Mesendoderm (in vitro differentiated cells): ENCODE results near the gene PLCXD1.
"Not testable (repeated sequence)": the region's sequence is repeated elsewhere in the genome, so short reads cannot be mapped to it uniquely, and the experiment has no call there.

Experiments used
- DNase-seq: peaks from one replicate; pipeline ENCODE4 v3.0.0; 2013
- H2AK5ac ChIP-seq: 2 replicates; pipeline ENCODE4 v1.6.1; 2013; ENCODE audit warnings: low read length, inconsistent platforms
- H2BK120ac ChIP-seq: 2 replicates; pipeline ENCODE4 v1.6.1; 2013; ENCODE audit warnings: low read depth, mild to moderate bottlenecking, low read length, moderate library complexity, mixed read lengths
- H2BK15ac ChIP-seq: replicated peaks from 2 replicates; pipeline ENCODE4 v1.6.1; 2013; ENCODE audit warnings: low read depth, mild to moderate bottlenecking, moderate library complexity
- H2BK5ac ChIP-seq: 2 replicates; pipeline ENCODE4 v1.6.1; 2013; ENCODE audit warnings: low read length, inconsistent platforms
- H3K18ac ChIP-seq: 2 replicates; pipeline ENCODE4 v1.6.1; 2013; ENCODE audit warnings: mild to moderate bottlenecking, low read length, mixed read lengths
- H3K23ac ChIP-seq: one replicate; pipeline ENCODE4 v1.6.1; 2013; ENCODE audit warnings: low read length
- H3K27ac ChIP-seq: 2 replicates; pipeline ENCODE4 v1.5.1; 2013; ENCODE audit warnings: low read depth, mild to moderate bottlenecking, inconsistent platforms, low read length, moderate library complexity
- H3K27me3 ChIP-seq: 2 replicates; pipeline ENCODE4 v1.6.1; 2013; ENCODE audit warnings: low read length, control low read depth, mild to moderate bottlenecking, inconsistent platforms; ENCODE audit not compliant: insufficient read depth, poor library complexity
- H3K36me3 ChIP-seq: 2 replicates; pipeline ENCODE4 v1.6.1; 2013; ENCODE audit warnings: low read length, inconsistent platforms; ENCODE audit not compliant: control insufficient read depth, insufficient read depth
- H3K4ac ChIP-seq: one replicate; pipeline ENCODE4 v1.6.1; 2013; ENCODE audit warnings: low read depth, mild to moderate bottlenecking, low read length, moderate library complexity
- H3K4me1 ChIP-seq: 2 replicates; pipeline ENCODE4 v1.6.1; 2013; ENCODE audit warnings: low read depth, low read length, inconsistent platforms; ENCODE audit not compliant: control insufficient read depth
- H3K4me2 ChIP-seq: 2 replicates; pipeline ENCODE4 v1.6.1; 2013; ENCODE audit warnings: low read length
- H3K4me3 ChIP-seq: 2 replicates; pipeline ENCODE4 v1.5.1; 2013; ENCODE audit warnings: mild to moderate bottlenecking, low read length
- H3K56ac ChIP-seq: one replicate; pipeline ENCODE4 v1.6.1; 2013; ENCODE audit warnings: low read length
- H3K79me1 ChIP-seq: 2 replicates; pipeline ENCODE4 v1.6.1; 2013; ENCODE audit warnings: low read length, inconsistent platforms
- H3K79me2 ChIP-seq: 2 replicates; pipeline ENCODE4 v1.6.1; 2013; ENCODE audit warnings: mild to moderate bottlenecking, low read length; ENCODE audit not compliant: control insufficient read depth, insufficient read depth
- H3K9ac ChIP-seq: 2 replicates; pipeline ENCODE4 v1.6.1; 2013; ENCODE audit warnings: low read length, inconsistent platforms
- H4K5ac ChIP-seq: one replicate; pipeline ENCODE4 v1.6.1; 2013; ENCODE audit warnings: low read length
- H4K8ac ChIP-seq: one replicate; pipeline ENCODE4 v1.6.1; 2013; ENCODE audit warnings: low read depth, mild to moderate bottlenecking, control low read depth, low read length, moderate library complexity
- WGBS: extraction: QIAGEN DNeasy Blood & Tissue Kit; methylation state at CpG from one replicate; pipeline ENCODE4 v1.1.7; 2013; ENCODE audit warnings: low lambda C conversion rate, missing lambda C conversion rate; ENCODE audit not compliant: insufficient coverage; ENCODE audit errors: extremely low coverage; 5-methylcytosine and 5-hydroxymethylcytosine counted together

The PLCXD1 gene

DNA sequence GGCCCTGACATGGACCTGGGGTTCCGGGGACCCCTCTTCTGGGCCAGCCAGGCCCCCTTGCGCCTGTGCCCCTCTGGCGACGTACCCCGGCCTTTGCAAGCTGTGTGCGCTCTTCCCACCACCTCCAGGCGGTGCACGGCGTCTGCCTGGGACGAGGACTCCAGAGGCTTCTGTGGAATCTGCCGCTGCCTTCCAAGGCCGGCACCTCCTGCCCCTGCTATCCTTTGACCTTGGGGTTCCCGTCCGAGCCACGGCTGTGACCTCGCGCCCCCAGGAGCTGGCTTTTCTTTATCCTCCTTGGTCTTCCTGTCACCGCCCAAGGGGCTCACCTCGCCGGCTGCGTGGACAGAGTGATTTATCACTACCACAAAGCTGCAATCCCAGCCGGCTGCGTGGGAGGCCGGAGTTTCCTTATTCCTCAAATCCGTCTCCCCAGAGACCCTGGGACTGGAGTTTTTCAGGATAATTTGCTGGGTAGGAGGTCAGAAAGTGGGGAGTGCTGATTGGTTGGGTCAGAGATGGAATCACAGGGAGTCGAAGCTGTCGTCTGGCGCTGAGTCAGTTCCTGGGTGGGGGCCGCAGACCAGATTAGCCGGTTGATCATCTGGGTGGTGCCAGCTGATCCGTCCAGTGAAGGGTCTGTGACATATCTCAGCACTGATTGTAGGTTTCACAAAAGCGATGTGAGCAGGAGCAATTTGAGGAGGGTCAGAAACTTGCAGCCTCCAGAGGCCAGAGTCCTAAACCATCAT is 19.8 kb upstream of the PLCXD1 start:
- Histone ChIP-seq H3K23ac (no peak overlapping the region), H3K79me2 (no peaks in the 10 kb centered on the region), H3K4me3 (no peak overlapping the region), H3K4me1 (no peaks in the 10 kb centered on the region), H2BK15ac (no peak overlapping the region), H3K27me3 (no peaks in the 10 kb centered on the region), H3K56ac (peak overlapping the region; percentile 44), H3K36me3 (no peaks in the 10 kb centered on the region), H2BK5ac (no peak overlapping the region), H4K8ac (no peak overlapping the region), H3K79me1 (no peaks in the 10 kb centered on the region), H2BK120ac (no peak overlapping the region), H2AK5ac (no peak overlapping the region), H3K4me2 (no peak overlapping the region), H3K4ac (peak overlapping the region; percentile 46), H3K18ac (no peak overlapping the region), H3K27ac (peak overlapping the region; percentile 55), H4K5ac (no peak overlapping the region), H3K9ac (no peak overlapping the region)
- peak; percentile 70 for DNase-seq
- WGBS: no CpG with 5 or more reads among the region's 32 CpGs

DNA sequence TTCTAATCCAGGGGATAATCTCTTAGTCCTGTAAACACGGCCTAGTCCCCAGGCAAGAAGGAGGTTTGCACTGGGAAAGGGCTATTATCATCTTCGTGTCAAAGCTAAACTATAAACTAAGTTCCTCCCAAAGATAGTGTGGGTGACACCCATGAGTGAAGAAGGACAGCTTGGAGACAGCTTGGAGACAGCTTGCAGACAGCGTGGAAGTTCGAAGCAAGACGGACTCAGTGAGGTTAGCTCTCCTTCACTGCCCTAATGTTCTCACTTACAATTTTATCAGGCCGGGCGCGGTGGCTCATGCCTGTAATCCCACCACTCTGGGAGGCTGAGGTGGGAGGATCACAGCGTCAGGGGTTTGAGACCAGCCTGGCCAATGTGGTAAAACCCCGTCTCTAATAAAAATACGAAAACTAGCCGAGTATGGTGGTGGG is 19.2 kb upstream of the PLCXD1 start:
- Histone ChIP-seq H2BK5ac (no peak overlapping the region), H3K27me3 (no peaks in the 10 kb centered on the region), H3K79me2 (no peaks in the 10 kb centered on the region), H2AK5ac (no peak overlapping the region), H3K4me1 (no peaks in the 10 kb centered on the region), H3K79me1 (no peaks in the 10 kb centered on the region), H2BK15ac (no peak overlapping the region), H3K36me3 (no peaks in the 10 kb centered on the region), H3K27ac (peak overlapping the region; percentile 55), H3K4me2 (no peak overlapping the region), H3K56ac (peak overlapping the region; percentile 44), H3K18ac (no peak overlapping the region), H4K8ac (no peak overlapping the region), H3K4ac (no peak overlapping the region), H3K9ac (no peak overlapping the region), H3K4me3 (no peak overlapping the region), H3K23ac (no peak overlapping the region), H4K5ac (no peak overlapping the region), H2BK120ac (no peak overlapping the region)
- DNase-seq: peak; percentile 35
- no CpG with 5 or more reads among the region's 12 CpGs for WGBS

DNA sequence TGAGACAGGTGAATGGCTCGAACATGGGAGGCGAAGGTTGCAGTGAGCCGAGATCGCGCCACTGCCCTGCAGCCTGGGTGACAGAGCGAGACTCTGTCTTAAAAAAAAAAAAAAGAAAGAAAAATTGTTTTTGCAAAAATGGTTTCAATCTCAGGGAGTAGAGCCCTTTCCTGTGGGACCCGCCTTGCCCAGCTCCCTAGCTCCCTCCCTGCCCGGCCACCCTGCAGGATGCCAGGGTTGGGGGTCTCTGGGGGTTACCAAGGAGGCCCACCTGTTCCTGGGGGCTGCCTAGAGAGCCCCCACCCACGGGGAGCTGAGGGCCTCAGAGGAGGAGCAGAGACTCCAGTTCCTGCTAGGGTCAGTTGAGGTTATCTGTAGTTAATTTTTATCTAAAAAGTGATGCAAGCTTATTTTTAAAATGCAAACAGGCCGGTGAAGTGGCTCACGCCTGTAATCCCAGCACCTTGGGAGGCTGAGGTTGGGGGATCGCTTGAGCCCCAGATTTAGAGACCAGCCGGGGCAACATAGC is 18.7 kb upstream of the PLCXD1 start:
- Histone ChIP-seq H2BK120ac (no peak overlapping the region), H3K4ac (no peak overlapping the region), H3K56ac (peak overlapping the region; percentile 28), H3K23ac (no peak overlapping the region), H3K36me3 (no peaks in the 10 kb centered on the region), H2BK5ac (no peak overlapping the region), H3K18ac (no peak overlapping the region), H3K4me1 (no peaks in the 10 kb centered on the region), H3K79me2 (no peaks in the 10 kb centered on the region), H3K4me3 (no peak overlapping the region), H3K4me2 (no peak overlapping the region), H3K79me1 (no peaks in the 10 kb centered on the region), H2BK15ac (no peak overlapping the region), H4K5ac (no peak overlapping the region), H4K8ac (no peak overlapping the region), H3K9ac (no peak overlapping the region), H3K27me3 (no peaks in the 10 kb centered on the region), H3K27ac (peak overlapping the region; percentile 55), H2AK5ac (no peak overlapping the region)
- no CpG with 5 or more reads among the region's 13 CpGs for WGBS
- DNase-seq: no peak

DNA sequence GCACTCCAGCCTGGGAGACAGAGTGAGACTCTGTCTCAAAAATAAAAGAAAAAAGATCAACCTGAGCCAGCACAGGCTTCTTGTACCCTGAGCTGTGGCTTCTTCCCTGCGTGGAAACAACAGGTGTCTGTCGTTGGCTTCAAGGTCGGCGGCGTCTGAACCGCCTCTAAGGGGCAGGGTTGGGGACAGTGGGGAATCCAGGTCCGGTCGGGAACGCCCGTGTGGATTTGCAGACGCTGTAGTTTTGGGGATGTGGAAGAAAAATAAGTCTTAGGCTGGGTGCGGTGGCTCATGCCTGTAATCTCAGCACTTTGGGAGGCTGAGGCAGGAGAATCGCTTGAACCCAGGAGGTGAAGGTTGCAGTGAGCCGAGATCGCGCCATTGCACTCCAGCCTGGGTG is 17.2 kb upstream of the PLCXD1 start:
- H2BK5ac ChIP-seq, H2BK120ac ChIP-seq, H3K23ac ChIP-seq, H2BK15ac ChIP-seq, DNase-seq, H3K4me1 ChIP-seq, H4K5ac ChIP-seq, H2AK5ac ChIP-seq, H3K9ac ChIP-seq, H3K36me3 ChIP-seq, H4K8ac ChIP-seq, H3K56ac ChIP-seq, H3K27me3 ChIP-seq, H3K4me3 ChIP-seq, H3K79me1 ChIP-seq, H3K79me2 ChIP-seq, H3K27ac ChIP-seq, H3K4me2 ChIP-seq, H3K4ac ChIP-seq: not testable (repeated sequence)
- peak overlapping the region; percentile 25 for H3K18ac ChIP-seq
- no CpG with 5 or more reads among the region's 16 CpGs for whole genome bisulfite sequencing

DNA sequence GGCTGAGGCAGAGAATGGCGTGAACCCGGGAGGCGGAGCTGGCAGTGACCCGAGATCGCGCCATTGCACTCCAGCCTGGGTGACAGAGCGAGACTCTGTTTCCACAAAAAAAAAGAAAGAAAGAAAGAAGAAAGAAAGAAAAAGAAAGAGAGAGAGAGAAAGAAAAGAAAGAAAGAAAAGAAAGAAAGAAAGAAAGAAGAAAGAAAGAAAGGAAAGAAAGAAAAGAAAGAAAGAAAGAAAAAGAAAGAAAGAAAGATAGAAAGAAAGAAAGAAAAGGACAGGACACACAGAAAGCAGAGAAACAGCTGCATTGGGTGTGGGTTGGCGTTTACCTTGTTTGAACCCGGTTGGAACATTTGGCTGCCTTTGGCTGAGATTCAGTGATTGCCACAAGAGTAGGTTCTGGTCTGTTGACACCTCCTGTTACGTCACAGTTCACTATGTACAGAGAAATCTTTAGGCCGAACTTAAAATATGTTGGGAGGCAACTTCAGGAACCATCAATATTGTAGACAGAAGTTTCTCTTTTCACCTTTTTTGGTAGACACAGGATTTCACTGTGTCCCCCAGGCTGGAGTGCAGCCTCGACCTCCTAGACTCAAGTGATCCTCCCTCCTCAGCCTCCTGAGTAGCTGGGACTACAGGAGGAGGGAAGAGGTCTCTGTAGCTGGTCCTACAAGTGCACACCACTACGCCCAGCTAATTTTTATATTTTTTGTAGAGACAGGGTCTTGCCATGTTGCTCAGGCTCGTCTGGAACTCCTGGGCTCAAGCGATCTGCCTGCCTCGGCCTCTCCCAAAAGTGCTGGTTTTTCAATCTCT is 16.3 kb upstream of the PLCXD1 start:
- DNase-seq: no peak
- no peaks in the 10 kb centered on the region for H3K36me3 ChIP-seq

More for the DNA sequence above, 16.3 kb upstream of the PLCXD1 start:
- H2BK15ac ChIP-seq: no peak overlapping the region
- no peaks in the 10 kb centered on the region for H3K79me1 ChIP-seq
- H3K4me1 ChIP-seq: no peaks in the 10 kb centered on the region
- no peak overlapping the region for H2BK5ac ChIP-seq
- H3K23ac ChIP-seq: no peak overlapping the region
- H3K18ac ChIP-seq: no peak overlapping the region
- no peak overlapping the region for H2BK120ac ChIP-seq
- H3K4me3 ChIP-seq: no peak overlapping the region
- H3K4me2 ChIP-seq: no peak overlapping the region
- H2AK5ac ChIP-seq: no peak overlapping the region
- H3K4ac ChIP-seq: no peak overlapping the region
- no peaks in the 10 kb centered on the region for H3K27me3 ChIP-seq
- H4K5ac ChIP-seq: no peak overlapping the region
- H3K56ac ChIP-seq: no peak overlapping the region
- no peak overlapping the region for H3K9ac ChIP-seq
- H3K79me2 ChIP-seq: no peaks in the 10 kb centered on the region
- WGBS: no CpG with 5 or more reads among the region's 16 CpGs
- H3K27ac ChIP-seq: no peak overlapping the region
- no peak overlapping the region for H4K8ac ChIP-seq
